Duodenal mucosa (tissue), 2 donors: Measurements from ENCODE around the gene C20orf202.

Experiments used
- H3K27ac ChIP-seq: one replicate; pipeline ENCODE4 v1.7.0; 2013; ENCODE audit warnings: low read depth, low read length
- H3K27me3 ChIP-seq, 2 donors: one replicate each; pipeline ENCODE4 v1.7.0; 2013; ENCODE audit warnings: low read length in 2 of 2, control low read depth in 1 of 2; ENCODE audit not compliant: insufficient read depth in 2 of 2, control insufficient read depth in 1 of 2
- H3K36me3 ChIP-seq, 2 donors: one replicate each; pipeline ENCODE4 v1.7.0; 2013; ENCODE audit warnings: low read length in 2 of 2, control low read depth in 1 of 2; ENCODE audit not compliant: insufficient read depth in 2 of 2, control insufficient read depth in 1 of 2
- H3K4me1 ChIP-seq, 2 donors: one replicate each; pipeline ENCODE4 v1.7.0; 2013; ENCODE audit warnings: low read length in 2 of 2, control low read depth in 1 of 2; ENCODE audit not compliant: insufficient read depth in 2 of 2, control insufficient read depth in 1 of 2
- H3K4me3 ChIP-seq, 2 donors: one replicate each; pipeline ENCODE4 v1.7.0; 2013; ENCODE audit warnings: low read length in 2 of 2, low read depth in 1 of 2
- H3K9ac ChIP-seq, 2 donors: one replicate each; pipeline ENCODE4 v1.7.0; 2013; ENCODE audit warnings: low read length in 2 of 2, low read depth in 1 of 2
- H3K9me3 ChIP-seq, 2 donors: one replicate each; pipeline ENCODE4 v1.7.0; 2013; ENCODE audit warnings: low read length in 2 of 2, control low read depth in 1 of 2; ENCODE audit not compliant: control insufficient read depth in 1 of 2

C20orf202 gene

GRCh38 chr20:1165941-1166340 is 37.3 kb upstream of the C20orf202 start:
- H3K36me3 ChIP-seq: peaks cover 74 to 97% of the 10 kb centered on the region in 2 donors
- H3K27ac ChIP-seq: no peak overlapping the region
- no peak overlapping the region for H3K4me3 ChIP-seq
- no peaks in the 10 kb centered on the region for H3K9me3 ChIP-seq
- no peaks in the 10 kb centered on the region for H3K4me1 ChIP-seq
- no peak overlapping the region for H3K9ac ChIP-seq
- H3K27me3 ChIP-seq: no peaks in the 10 kb centered on the region

- no peaks in the 10 kb centered on the region for H3K4me1 ChIP-seq
- no peaks in the 10 kb centered on the region for H3K9me3 ChIP-seq
- H3K27ac ChIP-seq: no peak overlapping the region
- H3K9ac ChIP-seq: no peak overlapping the region
- H3K36me3 ChIP-seq: peaks cover 74 to 91% of the 10 kb centered on the region in 2 donors
- no peak overlapping the region for H3K4me3 ChIP-seq
- no peaks in the 10 kb centered on the region for H3K27me3 ChIP-seq
Measured at GRCh38 chr20:1166948-1167720, 36.1 kb upstream of the C20orf202 start.

- Histone ChIP-seq H3K9ac (no peak overlapping the region), H3K4me3 (no peak overlapping the region), H3K36me3 (peaks cover 61 to 87% of the 10 kb centered on the region in 2 donors), H3K4me1 (peaks cover 0 to 3% of the 10 kb centered on the region in 2 donors), H3K27me3 (no peaks in the 10 kb centered on the region), H3K27ac (no peak overlapping the region), H3K9me3 (no peaks in the 10 kb centered on the region)
Measured at GRCh38 chr20:1169224-1169623, 34.0 kb upstream of the C20orf202 start.

GRCh38 chr20:1171461-1172093 is 31.7 kb upstream of the C20orf202 start:
- Histone ChIP-seq H3K36me3 (peaks cover 41 to 79% of the 10 kb centered on the region in 2 donors), H3K9ac (no peak overlapping the region), H3K9me3 (no peaks in the 10 kb centered on the region), H3K27ac (no peak overlapping the region), H3K4me1 (peaks cover 0 to 3% of the 10 kb centered on the region in 2 donors), H3K4me3 (no peak overlapping the region), H3K27me3 (no peaks in the 10 kb centered on the region)

- Histone ChIP-seq H3K4me1 (peaks cover 0 to 3% of the 10 kb centered on the region in 2 donors), H3K36me3 (peaks cover 21 to 58% of the 10 kb centered on the region in 2 donors), H3K4me3 (no peak overlapping the region), H3K9me3 (no peaks in the 10 kb centered on the region), H3K9ac (no peak overlapping the region), H3K27me3 (no peaks in the 10 kb centered on the region), H3K27ac (no peak overlapping the region)
Measured at GRCh38 chr20:1173698-1174097, 29.6 kb upstream of the C20orf202 start.

- no peaks in the 10 kb centered on the region for H3K9me3 ChIP-seq
- no peak overlapping the region for H3K9ac ChIP-seq
- no peak overlapping the region for H3K4me3 ChIP-seq
- peaks cover 12 to 47% of the 10 kb centered on the region in 2 donors for H3K36me3 ChIP-seq
- H3K27ac ChIP-seq: no peak overlapping the region
- no peaks in the 10 kb centered on the region for H3K27me3 ChIP-seq
- peaks cover 0 to 3% of the 10 kb centered on the region in 2 donors for H3K4me1 ChIP-seq
Measured at GRCh38 chr20:1174787-1175186, 28.5 kb upstream of the C20orf202 start.

- H3K27ac ChIP-seq: no peak overlapping the region
- no peaks in the 10 kb centered on the region for H3K27me3 ChIP-seq
- H3K9me3 ChIP-seq: no peaks in the 10 kb centered on the region
- no peak overlapping the region for H3K4me3 ChIP-seq
- H3K36me3 ChIP-seq: peaks cover 0 to 27% of the 10 kb centered on the region in 2 donors
- H3K4me1 ChIP-seq: peaks cover 0 to 3% of the 10 kb centered on the region in 2 donors
- no peak overlapping the region for H3K9ac ChIP-seq
Measured at GRCh38 chr20:1177680-1178079, 25.6 kb upstream of the C20orf202 start.

GRCh38 chr20:1178103-1178502 is 25.2 kb upstream of the C20orf202 start:
- peaks cover 0 to 2% of the 10 kb centered on the region in 2 donors for H3K4me1 ChIP-seq
- no peak overlapping the region for H3K27ac ChIP-seq
- H3K4me3 ChIP-seq: no peak overlapping the region
- peaks cover 0 to 23% of the 10 kb centered on the region in 2 donors for H3K36me3 ChIP-seq
- H3K9me3 ChIP-seq: no peaks in the 10 kb centered on the region
- no peaks in the 10 kb centered on the region for H3K27me3 ChIP-seq
- H3K9ac ChIP-seq: no peak overlapping the region

- Histone ChIP-seq H3K27ac (no peak overlapping the region), H3K36me3 (peaks cover 0 to 19% of the 10 kb centered on the region in 2 donors), H3K4me3 (no peak overlapping the region), H3K9me3 (no peaks in the 10 kb centered on the region), H3K27me3 (no peaks in the 10 kb centered on the region), H3K9ac (no peak overlapping the region), H3K4me1 (no peaks in the 10 kb centered on the region)
Measured at GRCh38 chr20:1178623-1179022, 24.6 kb upstream of the C20orf202 start.

- Histone ChIP-seq H3K27ac (no peak overlapping the region), H3K9ac (no peak overlapping the region), H3K9me3 (no peaks in the 10 kb centered on the region), H3K27me3 (peaks cover 0 to 5% of the 10 kb centered on the region in 2 donors), H3K4me3 (no peak overlapping the region), H3K4me1 (peaks cover 2 to 8% of the 10 kb centered on the region in 2 donors), H3K36me3 (peaks cover 0 to 4% of the 10 kb centered on the region in 2 donors)
Measured at GRCh38 chr20:1180949-1181348, 22.3 kb upstream of the C20orf202 start.
